Kidney epithelial cell (primary cell): ENCODE results near the gene FUT3. TPM values are rescaled to one million over a fixed set of nuclear protein-coding genes. Genes with fewer than 3 reads are reported as not detected.

Experiments used
- DNase-seq: peaks from one replicate; pipeline ENCODE4 v3.0.0-alpha.2; 2010; ENCODE audit warnings: low read depth
- H3K27me3 ChIP-seq: 2 replicates; pipeline ENCODE4 v1.6.0; 2011; ENCODE audit warnings: low read length; ENCODE audit not compliant: control insufficient read depth, insufficient read depth
- H3K36me3 ChIP-seq: 2 replicates; pipeline ENCODE4 v1.5.1; 2011; ENCODE audit warnings: low read length; ENCODE audit not compliant: control insufficient read depth, insufficient read depth
- H3K4me3 ChIP-seq: 2 replicates; pipeline ENCODE4 v1.5.1; 2011; ENCODE audit warnings: low read depth, mild to moderate bottlenecking, control low read depth, low read length
- CTCF ChIP-seq: IDR thresholded peaks from 2 replicates; pipeline ENCODE4 v1.5.1; 2011; ENCODE audit warnings: mild to moderate bottlenecking, moderate library complexity, low read length, control low read depth, inconsistent platforms; ENCODE audit not compliant: insufficient read depth, poor library complexity, severe bottlenecking
- total RNA-seq: library from RNA; depleted of rRNA; stranded (reverse); fragments of >200 nt; gene quantifications from 2 replicates; pipeline ENCODE4 v1.2.3, GENCODE V29; 2015

FUT3 gene
- total RNA-seq, 1 donor from 2014 or later = 8.8 TPM

GRCh38 chr19:5895890-5896289 is 44.6 kb upstream of the FUT3 start:
- Histone ChIP-seq H3K36me3 (no peaks in the 10 kb centered on the region), H3K27me3 (peaks cover 12% of the 10 kb centered on the region), H3K4me3 (no peak overlapping the region)
- no peak for TF ChIP-seq CTCF
- no peak for DNase-seq

GRCh38 chr19:5895409-5895808 is 44.2 kb upstream of the FUT3 start:
- no peak for DNase-seq
- no peak for TF ChIP-seq CTCF
- peaks cover 12% of the 10 kb centered on the region for H3K27me3 ChIP-seq
- H3K4me3 ChIP-seq = no peak overlapping the region
- no peaks in the 10 kb centered on the region for H3K36me3 ChIP-seq

- no peak for TF ChIP-seq CTCF
- H3K27me3 ChIP-seq = peaks cover 16% of the 10 kb centered on the region
- no peak for DNase-seq
- H3K4me3 ChIP-seq = no peak overlapping the region
- no peaks in the 10 kb centered on the region for H3K36me3 ChIP-seq
Observed at GRCh38 chr19:5894704-5895349, 43.6 kb upstream of the FUT3 start.

- no peaks in the 10 kb centered on the region for H3K36me3 ChIP-seq
- no peak for TF ChIP-seq CTCF
Observed at GRCh38 chr19:5893907-5894703, 42.9 kb upstream of the FUT3 start.

GRCh38 chr19:5893296-5893903 is 42.2 kb upstream of the FUT3 start:
- no peak overlapping the region for H3K4me3 ChIP-seq
- H3K27me3 ChIP-seq = peaks cover 18% of the 10 kb centered on the region
- TF ChIP-seq CTCF = no peak
- no peak for DNase-seq
- H3K36me3 ChIP-seq = no peaks in the 10 kb centered on the region

More at GRCh38 chr19:5893907-5894703, 42.9 kb upstream of the FUT3 start:
- no peak overlapping the region for H3K4me3 ChIP-seq
- peaks cover 18% of the 10 kb centered on the region for H3K27me3 ChIP-seq
- no peak for DNase-seq
